A549 (cell line): ENCODE data around the gene BCAS4. TPM values are rescaled to one million over a fixed set of nuclear protein-coding genes. Genes with fewer than 3 reads are reported as not detected.

Source experiments
- ATAC-seq, 2 experiments: fragments of 200-7000 bp in 1 of 2; fragments of >200 bp in 1 of 2; cut with Nextera tagmentation in 1 of 2; cut with Tn5 transposase in 1 of 2; 3 replicates each; pipeline versions ENCODE4 v1.8.0 to v1.9.1; 2018 to 2020; ENCODE audit warnings: mild to moderate bottlenecking in 1 of 2, moderate library complexity in 1 of 2
- CTCF ChIA-PET: fragments of 300-600 bp; sonication (Branson Sonifier 250); formaldehyde crosslinking; extraction: SDS; loops from one replicate; lab custom pipeline; 2021; ENCODE audit warnings: antibody characterized with exemption, inconsistent platforms; lab: Yijun Ruan, JAX
- POLR2A ChIA-PET: fragments of 350-600 bp; formaldehyde crosslinking; extraction: SDS; loops from one replicate; lab custom pipeline; 2021; ENCODE audit warnings: antibody characterized with exemption, inconsistent platforms; lab: Yijun Ruan, JAX
- DNase-seq, 2 experiments: peaks; one replicate each; pipeline versions ENCODE4 v3.0.0 to v3.0.0-alpha.2; 2011 to 2016; ENCODE audit warnings: low read depth in 1 of 2, low spot score in 1 of 2
- FAIRE-seq: peaks from 2 replicates; lab custom pipeline; 2011; peaks lifted over from hg19 to GRCh38; lab: Jason Lieb, UNC
- H3K27ac ChIP-seq, 2 experiments: fragments of >200 bp; sonication (Bioruptor Twin); formaldehyde crosslinking; 3 replicates each; pipeline ENCODE4 v1.5.1; 2016 to 2017
- H3K4me1 ChIP-seq: fragments of >200 bp; sonication (Bioruptor Twin); formaldehyde crosslinking; 3 replicates; pipeline ENCODE4 v1.6.1; 2016
- H3K4me2 ChIP-seq: fragments of >200 bp; sonication (Bioruptor Twin); formaldehyde crosslinking; 3 replicates; pipeline ENCODE4 v1.6.1; 2016
- H3K4me3 ChIP-seq: fragments of >200 bp; sonication (Bioruptor Twin); formaldehyde crosslinking; 3 replicates; pipeline ENCODE4 v1.5.1; 2016
- H3K9me3 ChIP-seq: fragments of >200 bp; sonication (Bioruptor Twin); formaldehyde crosslinking; 3 replicates; pipeline ENCODE4 v1.6.1; 2016
- BHLHE40 ChIP-seq: IDR thresholded peaks from 2 replicates; pipeline ENCODE4 v1.6.1; 2012; ENCODE audit warnings: low read depth, low read length, inconsistent platforms
- CHD2 ChIP-seq: fragments of 150-350 bp; IDR thresholded peaks from 2 replicates; pipeline ENCODE4 v1.6.1; 2014; ENCODE audit warnings: low read length; ENCODE audit not compliant: partially characterized antibody
- EP300 ChIP-seq, 2 experiments: fragments of >200 bp; sonication (Bioruptor Twin); formaldehyde crosslinking; IDR thresholded peaks; 2 replicates in 1 of 2; 3 replicates in 1 of 2; pipeline ENCODE4 v1.6.1; 2016 to 2017
- ESRRA ChIP-seq: fragments of 150-350 bp; IDR thresholded peaks from 2 replicates; pipeline ENCODE4 v1.6.1; 2014; ENCODE audit warnings: mild to moderate bottlenecking, low read length, borderline replicate concordance
- FOSL2 ChIP-seq, 2 experiments: fragments of 450-650 bp in 1 of 2; fragments of >200 bp in 1 of 2; sonication (Bioruptor Twin) in 1 of 2; formaldehyde crosslinking; IDR thresholded peaks; 2 replicates each; pipeline versions ENCODE4 v1.5.0 to v1.6.1; 2016 to 2020; ENCODE audit warnings: mild to moderate bottlenecking in 1 of 2, moderate library complexity in 1 of 2
- GATA3 ChIP-seq: IDR thresholded peaks from 2 replicates; pipeline ENCODE4 v1.6.1; 2012; ENCODE audit warnings: borderline replicate concordance
- HDAC2 ChIP-seq: fragments of 200-600 bp; sonication (generic); IDR thresholded peaks from 2 replicates; pipeline ENCODE4 v1.6.1; 2016
- HES2 ChIP-seq: fragments of >200 bp; sonication (Bioruptor Twin); formaldehyde crosslinking; IDR thresholded peaks from 2 replicates; pipeline ENCODE4 v1.6.1; 2016
- HOXB13 ChIP-seq: fragments of 250-450 bp; sonication (Bioruptor Pico); IDR thresholded peaks from 2 replicates; pipeline ENCODE4 v1.5.0; 2020; ENCODE audit warnings: low read depth, mild to moderate bottlenecking, moderate library complexity
- JUN ChIP-seq, 2 experiments: fragments of >200 bp; sonication (Bioruptor Twin); formaldehyde crosslinking; IDR thresholded peaks; 2 replicates in 1 of 2; 3 replicates in 1 of 2; pipeline ENCODE4 v1.6.1; 2016 to 2017
- JUNB ChIP-seq: fragments of >200 bp; sonication (Bioruptor Twin); formaldehyde crosslinking; IDR thresholded peaks from 2 replicates; pipeline ENCODE4 v1.6.1; 2016
- KDM1A ChIP-seq: fragments of 200-600 bp; sonication (generic); IDR thresholded peaks from 2 replicates; pipeline ENCODE4 v1.6.1; 2016; ENCODE audit warnings: low read depth, mild to moderate bottlenecking
- MAFK ChIP-seq: fragments of 450-650 bp; IDR thresholded peaks from 2 replicates; pipeline ENCODE4 v1.6.1; 2014; ENCODE audit not compliant: partially characterized antibody
- MAX ChIP-seq: IDR thresholded peaks from 2 replicates; pipeline ENCODE4 v1.6.1; 2012
- NFE2L2 ChIP-seq: fragments of 150-350 bp; conservative IDR thresholded peaks from 2 replicates; pipeline ENCODE4 v1.6.1; 2014; ENCODE audit warnings: low read length
- NPAS2 ChIP-seq: fragments of 250-450 bp; sonication (Bioruptor Pico); IDR thresholded peaks from 2 replicates; pipeline ENCODE4 v1.8.0; 2022; ENCODE audit warnings: mild to moderate bottlenecking, moderate library complexity, borderline replicate concordance
- PHF8 ChIP-seq: fragments of 200-600 bp; sonication (generic); IDR thresholded peaks from 2 replicates; pipeline ENCODE4 v1.6.1; 2016; ENCODE audit warnings: low read depth, mild to moderate bottlenecking, antibody characterized with exemption, moderate library complexity, borderline replicate concordance
- POLR2A ChIP-seq: IDR thresholded peaks from 2 replicates; pipeline ENCODE4 v1.6.1; 2012; ENCODE audit warnings: mild to moderate bottlenecking, low read length
- RAD21 ChIP-seq, 2 experiments: fragments of >200 bp in 1 of 2; sonication (Bioruptor Twin) in 1 of 2; formaldehyde crosslinking in 1 of 2; IDR thresholded peaks in 1 of 2; conservative IDR thresholded peaks in 1 of 2; 2 replicates in 1 of 2; 3 replicates in 1 of 2; pipeline ENCODE4 v1.6.1; 2012 to 2018; ENCODE audit warnings: inconsistent platforms in 1 of 2
- RFX5 ChIP-seq: fragments of 450-650 bp; IDR thresholded peaks from 2 replicates; pipeline ENCODE4 v1.7.1; 2014; ENCODE audit warnings: antibody characterized with exemption, mild to moderate bottlenecking, moderate library complexity
- SMC3 ChIP-seq: fragments of >200 bp; sonication (Bioruptor Twin); formaldehyde crosslinking; IDR thresholded peaks from 3 replicates; pipeline ENCODE4 v1.6.1; 2018; ENCODE audit warnings: inconsistent platforms
- TFCP2L1 ChIP-seq: fragments of 250-450 bp; sonication (Bioruptor Pico); IDR thresholded peaks from 2 replicates; pipeline ENCODE4 v1.5.0; 2021; ENCODE audit warnings: mild to moderate bottlenecking
- TP53 ChIP-seq: fragments of 250-450 bp; sonication (Bioruptor Pico); IDR thresholded peaks from 2 replicates; pipeline ENCODE4 v1.5.0; 2021; ENCODE audit warnings: mild to moderate bottlenecking, moderate library complexity
- ZC3H11A ChIP-seq: fragments of 450-650 bp; IDR thresholded peaks from 2 replicates; pipeline ENCODE4 v1.6.1; 2014; ENCODE audit warnings: antibody characterized with exemption, mild to moderate bottlenecking
- ZSCAN20 ChIP-seq: fragments of 250-450 bp; sonication (Bioruptor Pico); IDR thresholded peaks from 2 replicates; pipeline ENCODE4 v1.8.0; 2022; ENCODE audit warnings: mild to moderate bottlenecking, moderate library complexity
- WGBS: methylation state at CpG from one replicate; pipeline ENCODE4 v1.1.6; 2017; ENCODE audit errors: missing lambda C conversion rate; 5-methylcytosine and 5-hydroxymethylcytosine counted together
- polyA plus RNA-seq, 4 experiments: library from polyadenylated mRNA; depleted of rRNA in 3 of 4; stranded (reverse); fragments of >200 nt; fragmentation: RNase III in 1 of 4; extraction: RNeasy Plus Mini Kit Qiagen cat#74134 plus additional on column Dnase treatment in 1 of 4; gene quantifications; 2 replicates in 3 of 4; 3 replicates in 1 of 4; pipeline ENCODE4 v1.2.3, GENCODE V29; 2011 to 2017
- TF ChIP-seq, protein P1 (sequence below): IDR thresholded peaks from 2 replicates; pipeline ENCODE4 v1.6.1; 2012; ENCODE audit warnings: low read depth, borderline replicate concordance
- TF ChIP-seq, protein P2 (sequence below): fragments of 250-450 bp; sonication (Bioruptor Pico); IDR thresholded peaks from 2 replicates; pipeline ENCODE4 v1.5.0; 2021; ENCODE audit warnings: mild to moderate bottlenecking, moderate library complexity, borderline replicate concordance
- TF ChIP-seq, protein P3 (sequence below): fragments of >200 bp; sonication (Bioruptor Twin); formaldehyde crosslinking; IDR thresholded peaks from 3 replicates; pipeline ENCODE4 v1.6.1; 2016

The BCAS4 gene
- polyA plus RNA-seq, 2 of the 4 experiments (the other 2 are of a cell fraction) = 16.9 to 48.4 TPM

DNA sequence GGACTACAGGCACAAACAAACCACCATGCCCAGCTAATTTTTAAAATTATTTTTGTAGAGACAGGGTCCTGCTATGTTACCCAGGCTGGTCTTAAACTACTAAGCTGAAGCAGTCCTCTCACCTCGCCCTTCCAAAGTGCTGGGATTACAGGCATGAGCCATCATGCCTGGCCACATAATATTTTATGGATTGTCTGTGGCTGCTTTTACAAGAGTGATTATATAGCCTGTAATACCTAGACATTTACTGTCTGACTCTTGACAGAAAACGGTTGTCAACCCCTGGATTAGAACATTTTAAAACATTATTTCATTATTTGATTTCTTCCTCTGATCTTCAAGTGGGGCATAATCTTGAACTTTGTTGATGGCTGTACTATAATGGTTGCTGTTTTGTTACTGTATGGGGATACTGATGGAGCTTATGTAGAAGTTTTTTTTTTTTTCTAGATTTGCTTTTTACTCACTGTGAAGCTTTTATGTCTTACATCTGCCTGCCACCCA, 49.2 kb upstream of the BCAS4 start:
- FAIRE-seq = no peak
- POLR2A ChIA-PET = interaction anchor here (1.1 kb wide), 1 partner anchor 15 kb away, joined by 3 read pairs; the partner anchor contains the start of gene PARD6B
- Histone ChIP-seq H3K9me3 (no peaks in the 10 kb centered on the region), H3K27ac (peak overlapping the region; percentile 86 to 94), H3K4me1 (peaks cover 80% of the 10 kb centered on the region), H3K4me3 (no peak overlapping the region), H3K4me2 (peak overlapping the region; percentile 90)
- DNase-seq = no peak
- ATAC-seq = no peak
- TF ChIP-seq, protein P1, sequence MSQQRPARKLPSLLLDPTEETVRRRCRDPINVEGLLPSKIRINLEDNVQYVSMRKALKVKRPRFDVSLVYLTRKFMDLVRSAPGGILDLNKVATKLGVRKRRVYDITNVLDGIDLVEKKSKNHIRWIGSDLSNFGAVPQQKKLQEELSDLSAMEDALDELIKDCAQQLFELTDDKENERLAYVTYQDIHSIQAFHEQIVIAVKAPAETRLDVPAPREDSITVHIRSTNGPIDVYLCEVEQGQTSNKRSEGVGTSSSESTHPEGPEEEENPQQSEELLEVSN = no peak
- TF ChIP-seq ZC3H11A (no peak), GATA3 (no peak), HOXB13 (no peak), TFCP2L1 (CRISPR knock-in tag) (no peak), TP53 (CRISPR knock-in tag) (no peak)
- 53% methylated on average over 2 of the region's 2 CpGs for WGBS
- CTCF ChIA-PET = interaction anchor here (0.6 to 20.4 kb wide), 17 partner anchors 8 to 559 kb away, joined by 3 to 276 read pairs (median 13); partner anchors contain the start of genes BCAS4 and PARD6B

GRCh38 chr20:50746138-50746940, 48.5 kb upstream of the BCAS4 start:
- DNase-seq (no peak), FAIRE-seq (no peak), ATAC-seq (no peak; a peak in 1 of 6 replicates)
- H3K4me2 ChIP-seq = peak overlapping the region; percentile 90
- CTCF ChIA-PET = interaction anchor here (1.0 to 20.4 kb wide), 14 partner anchors 10 to 160 kb away, joined by 3 to 276 read pairs (median 14); partner anchors contain the start of genes BCAS4 and PARD6B
- H3K27ac ChIP-seq = peak overlapping the region; percentile 86 to 94
- no peaks in the 10 kb centered on the region for H3K9me3 ChIP-seq
- no peak overlapping the region for H3K4me3 ChIP-seq
- POLR2A ChIA-PET = interaction anchor here (1.1 kb wide), 1 partner anchor 15 kb away, joined by 3 read pairs; the partner anchor contains the start of gene PARD6B
- TF ChIP-seq, protein P2, sequence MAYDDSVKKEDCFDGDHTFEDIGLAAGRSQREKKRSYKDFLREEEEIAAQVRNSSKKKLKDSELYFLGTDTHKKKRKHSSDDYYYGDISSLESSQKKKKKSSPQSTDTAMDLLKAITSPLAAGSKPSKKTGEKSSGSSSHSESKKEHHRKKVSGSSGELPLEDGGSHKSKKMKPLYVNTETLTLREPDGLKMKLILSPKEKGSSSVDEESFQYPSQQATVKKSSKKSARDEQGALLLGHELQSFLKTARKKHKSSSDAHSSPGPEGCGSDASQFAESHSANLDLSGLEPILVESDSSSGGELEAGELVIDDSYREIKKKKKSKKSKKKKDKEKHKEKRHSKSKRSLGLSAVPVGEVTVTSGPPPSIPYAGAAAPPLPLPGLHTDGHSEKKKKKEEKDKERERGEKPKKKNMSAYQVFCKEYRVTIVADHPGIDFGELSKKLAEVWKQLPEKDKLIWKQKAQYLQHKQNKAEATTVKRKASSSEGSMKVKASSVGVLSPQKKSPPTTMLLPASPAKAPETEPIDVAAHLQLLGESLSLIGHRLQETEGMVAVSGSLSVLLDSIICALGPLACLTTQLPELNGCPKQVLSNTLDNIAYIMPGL = no peak
- TF ChIP-seq CHD2 = no peak
- no peak for TF ChIP-seq ZSCAN20 (CRISPR knock-in tag)
- TF ChIP-seq NFE2L2 = no peak
- TF ChIP-seq, protein P3, sequence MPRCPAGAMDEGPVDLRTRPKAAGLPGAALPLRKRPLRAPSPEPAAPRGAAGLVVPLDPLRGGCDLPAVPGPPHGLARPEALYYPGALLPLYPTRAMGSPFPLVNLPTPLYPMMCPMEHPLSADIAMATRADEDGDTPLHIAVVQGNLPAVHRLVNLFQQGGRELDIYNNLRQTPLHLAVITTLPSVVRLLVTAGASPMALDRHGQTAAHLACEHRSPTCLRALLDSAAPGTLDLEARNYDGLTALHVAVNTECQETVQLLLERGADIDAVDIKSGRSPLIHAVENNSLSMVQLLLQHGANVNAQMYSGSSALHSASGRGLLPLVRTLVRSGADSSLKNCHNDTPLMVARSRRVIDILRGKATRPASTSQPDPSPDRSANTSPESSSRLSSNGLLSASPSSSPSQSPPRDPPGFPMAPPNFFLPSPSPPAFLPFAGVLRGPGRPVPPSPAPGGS = no peak
- no peak for TF ChIP-seq PHF8
- TF ChIP-seq KDM1A = no peak
- no peak for TF ChIP-seq POLR2A
- TF ChIP-seq BHLHE40 = no peak
- TF ChIP-seq MAX = no peak
- 38% methylated on average over 3 of the region's 3 CpGs for WGBS
- peaks cover 73% of the 10 kb centered on the region for H3K4me1 ChIP-seq

DNA sequence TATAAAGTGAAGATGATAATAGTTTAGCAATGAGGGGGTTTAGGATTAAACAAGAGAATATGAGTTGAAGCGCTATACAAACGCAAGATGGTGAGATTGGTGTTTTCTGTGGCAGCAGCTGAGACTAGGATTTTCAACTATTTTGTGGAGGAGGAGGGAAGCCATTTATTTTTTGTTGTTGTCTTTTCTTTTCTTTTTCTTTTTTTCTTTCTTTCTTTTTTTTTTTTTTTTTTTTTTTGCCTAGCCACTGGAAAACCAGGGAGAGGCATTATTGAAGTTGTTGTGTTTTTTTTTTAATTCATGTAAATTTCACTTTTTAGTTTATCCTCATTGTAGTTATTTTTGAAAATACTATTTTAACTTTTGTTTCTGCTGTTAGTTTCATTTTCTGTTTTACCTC, 47.6 kb upstream of the BCAS4 start:
- ChIA-PET CTCF (interaction anchor here (1.0 to 20.4 kb wide), 8 partner anchors 14 to 161 kb away, joined by 3 to 276 read pairs (median 28); partner anchors contain the start of genes BCAS4 and PARD6B), POLR2A (no interaction called here)
- ATAC-seq (no peak), DNase-seq (no peak), FAIRE-seq (no peak)
- peak overlapping the region; percentile 12; the same call in 1 of the 3 replicates for H3K4me3 ChIP-seq
- peaks cover 72% of the 10 kb centered on the region for H3K4me1 ChIP-seq
- no peaks in the 10 kb centered on the region for H3K9me3 ChIP-seq
- H3K27ac ChIP-seq = peak overlapping the region; percentile 57 to 86; a peak in 5 of 6 replicates
- H3K4me2 ChIP-seq = peak overlapping the region; percentile 90
- WGBS = 90% methylated on average over 2 of the region's 2 CpGs
- TF ChIP-seq NPAS2 (CRISPR knock-in tag) (no peak), HES2 (no peak), HOXB13 (no peak), JUNB (no peak), HDAC2 (no peak), CHD2 (no peak), PHF8 (no peak), ESRRA (no peak), RFX5 (no peak), EP300 (IDR thresholded peaks at IDR 0.05) (no peak), MAFK (no peak), RAD21 (conservative IDR thresholded peaks at IDR 0.05 in 1 of 2, IDR thresholded peaks at IDR 0.05 in 1 of 2) (no peak), JUN (IDR thresholded peaks at IDR 0.05) (no peak), SMC3 (no peak), FOSL2 (IDR thresholded peaks at IDR 0.05) (no peak), FOSL2 (CRISPR knock-in tag; IDR thresholded peaks at IDR 0.05) (no peak)
- TF ChIP-seq, protein P3 = no peak
